ENCODE data around the gene LRP8.
A peak's percentile ranks its signal among the peaks of the same experiment; 100 is the strongest.

Gene LRP8

DNA sequence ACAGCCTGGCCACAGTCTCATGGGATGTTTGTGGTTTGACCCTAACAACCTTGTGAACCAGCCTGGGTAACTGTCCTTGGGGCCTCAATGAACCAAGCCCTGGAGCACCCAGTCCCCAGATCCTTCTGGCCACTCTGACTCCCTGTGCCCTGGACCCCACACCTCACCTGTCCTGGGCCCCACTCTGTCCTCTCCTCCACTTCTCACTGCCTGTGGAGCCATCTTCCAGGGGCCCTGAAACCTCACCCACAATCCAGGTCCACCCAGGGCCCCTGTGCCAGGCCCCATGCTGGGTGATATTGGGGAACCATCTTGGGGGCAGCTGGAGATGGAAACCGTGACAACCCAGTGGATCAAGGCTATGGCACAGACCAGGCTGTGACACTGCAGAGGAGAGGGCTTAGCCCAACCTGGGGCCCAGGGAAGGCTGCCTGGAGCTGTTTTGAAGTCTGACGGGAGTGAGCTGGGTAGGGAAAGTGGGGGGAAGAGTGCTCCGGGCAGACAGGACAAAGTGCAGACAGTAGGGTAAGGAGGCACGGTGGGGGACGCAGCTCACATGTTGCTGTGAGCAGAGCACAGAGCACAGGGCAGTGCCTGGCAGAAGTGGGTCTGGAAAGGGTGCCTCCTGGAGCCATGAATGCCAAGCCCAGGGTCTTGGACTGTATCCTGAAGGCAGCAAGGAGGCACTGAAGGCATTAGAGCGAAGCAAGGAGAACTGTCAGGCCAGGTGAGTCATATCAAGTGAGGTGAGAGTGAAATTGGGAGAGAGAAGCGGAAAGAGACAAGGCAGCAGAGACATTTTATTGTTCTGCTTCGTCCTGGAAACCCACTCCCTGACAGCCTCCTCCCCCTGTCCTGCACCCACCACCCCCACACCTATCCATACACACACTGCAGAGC, 12.1 kb upstream of the LRP8 start:
- no peak for FAIRE-seq

DNA sequence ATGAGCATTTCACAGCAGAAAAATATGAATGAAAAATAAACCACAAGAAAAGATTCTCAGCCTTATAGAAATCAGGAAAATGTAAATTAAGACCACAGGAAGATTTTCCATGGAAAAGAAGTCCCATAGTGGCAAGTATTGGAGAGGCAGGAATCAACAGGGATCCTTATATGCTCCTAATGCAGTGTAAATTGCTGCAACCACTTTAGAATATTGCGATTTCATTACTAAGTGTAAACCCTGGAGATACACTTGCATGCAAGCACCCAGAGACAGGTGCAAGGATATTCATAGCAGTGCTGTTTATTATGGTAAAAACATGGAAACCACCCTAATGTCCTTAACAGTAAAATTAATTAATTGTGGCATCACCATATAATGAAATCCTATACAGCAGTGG, 10.6 kb upstream of the LRP8 start:
- FAIRE-seq, result no peak

DNA sequence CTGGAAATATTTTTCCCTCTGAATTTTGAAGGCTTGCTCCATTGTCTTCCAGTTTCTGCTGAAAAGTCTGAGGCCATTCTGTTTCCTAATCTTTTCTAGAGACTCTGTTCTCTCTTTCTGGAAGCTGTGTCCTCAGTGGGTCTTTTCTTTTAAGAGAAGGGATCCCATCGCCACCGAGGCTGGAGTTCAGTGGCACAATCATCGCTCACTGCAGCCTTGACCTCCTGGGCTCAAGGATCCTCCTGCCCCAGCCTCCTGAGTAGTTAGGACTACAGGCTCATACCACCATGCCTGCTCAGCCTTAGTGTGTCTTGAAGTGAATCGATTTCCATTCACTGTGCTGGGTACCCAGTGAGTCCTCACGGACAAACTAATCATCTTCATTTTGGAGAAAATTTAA, 9.6 kb upstream of the LRP8 start:
- no peak for FAIRE-seq

DNA sequence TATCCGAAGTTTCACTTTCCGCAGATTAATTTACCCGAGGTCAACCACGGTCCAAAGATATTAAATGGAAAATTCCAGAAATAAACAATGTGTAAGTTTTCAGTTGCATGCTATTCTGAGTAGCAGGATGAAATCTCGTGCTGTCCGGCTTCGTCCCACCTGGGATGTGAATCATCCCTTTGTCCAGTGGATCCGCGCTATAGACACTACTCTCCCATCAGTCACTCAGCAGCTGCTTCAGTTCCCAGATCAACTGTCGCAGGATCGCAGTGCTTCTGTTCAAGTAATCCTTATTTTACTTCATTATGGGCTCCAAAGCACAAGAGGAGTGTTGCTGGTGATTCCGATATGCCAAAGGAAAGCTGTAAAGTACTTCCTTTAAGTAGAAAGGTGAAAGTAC, 8.3 kb upstream of the LRP8 start:
- FAIRE-seq, result no peak

DNA sequence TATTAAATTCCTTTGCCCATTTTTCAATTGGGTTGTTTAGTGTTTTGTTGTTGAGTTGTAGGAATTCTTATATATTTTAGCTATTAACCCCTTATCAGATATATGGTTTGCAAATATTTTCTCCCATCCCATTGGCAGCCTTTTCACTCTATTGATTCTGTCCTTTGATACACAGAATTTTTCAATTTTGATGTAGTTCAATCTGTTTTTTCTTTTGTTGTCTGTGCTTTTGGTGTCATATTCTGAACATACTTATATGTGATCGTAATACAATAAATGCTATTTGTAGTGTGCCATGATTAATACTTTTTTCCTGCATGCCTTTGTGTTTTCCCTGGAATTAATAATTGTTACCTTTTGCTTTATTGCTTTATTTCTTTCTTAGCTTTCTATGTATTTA, 7.8 kb upstream of the LRP8 start:
- FAIRE-seq, result no peak

DNA sequence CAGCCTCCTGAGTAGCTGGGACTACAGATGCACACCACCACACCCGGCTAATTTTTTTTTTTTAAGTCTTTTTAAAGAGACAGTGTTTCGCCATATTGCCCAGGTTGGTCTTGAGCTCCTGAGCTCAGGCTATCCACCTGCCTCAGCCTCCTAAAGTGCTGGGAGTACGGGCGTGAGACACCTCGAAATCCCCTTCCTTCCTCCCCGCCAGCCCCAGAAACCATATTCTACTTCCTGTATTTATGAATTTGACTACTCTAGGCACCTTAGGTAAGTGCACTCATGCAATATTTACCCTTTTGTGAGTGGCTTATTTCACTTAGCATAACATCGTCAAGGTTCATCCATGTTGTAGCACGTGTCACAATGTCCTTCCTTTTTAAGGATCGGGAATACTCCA, 6.9 kb upstream of the LRP8 start:
- no peak for FAIRE-seq

DNA sequence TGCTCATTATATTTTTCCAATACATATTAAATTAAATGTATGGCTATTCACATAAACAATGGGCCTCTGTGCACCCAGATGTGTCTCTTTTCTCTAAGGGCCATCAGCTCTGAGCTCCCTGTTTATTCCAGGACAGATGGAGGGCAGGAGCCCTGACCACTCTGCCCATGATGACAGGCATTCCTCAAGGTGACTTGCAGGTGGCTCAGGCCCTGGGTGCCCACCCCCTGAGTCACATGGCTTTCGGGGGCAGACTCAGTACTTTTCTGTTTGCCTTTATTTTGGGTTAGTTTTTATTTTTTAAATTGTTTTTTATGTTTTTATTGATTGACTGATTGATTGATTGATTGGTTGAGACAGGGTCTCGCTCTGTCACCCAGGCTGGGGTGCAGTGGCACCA, 6.4 kb upstream of the LRP8 start:
- FAIRE-seq, result no peak

DNA sequence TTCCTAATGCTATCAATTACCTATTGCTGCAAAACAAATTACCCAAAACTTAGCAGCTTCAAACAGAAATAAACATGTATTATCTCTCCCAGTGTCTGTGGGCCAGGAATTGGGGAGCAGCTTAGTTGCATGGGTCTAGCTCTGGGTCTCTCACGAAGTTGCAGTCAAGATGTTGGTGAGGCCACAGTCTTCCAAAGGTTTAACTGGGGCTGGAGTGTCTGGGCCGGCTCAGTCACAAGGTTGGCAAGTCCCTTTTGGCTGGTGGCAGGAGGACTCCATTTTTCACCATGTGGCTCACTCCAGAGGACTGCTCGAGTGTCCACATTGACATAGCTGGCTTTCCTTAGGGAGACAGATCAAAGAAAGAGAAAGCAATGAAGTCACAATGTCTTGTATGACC, 5.0 kb upstream of the LRP8 start:
- FAIRE-seq, result no peak

DNA sequence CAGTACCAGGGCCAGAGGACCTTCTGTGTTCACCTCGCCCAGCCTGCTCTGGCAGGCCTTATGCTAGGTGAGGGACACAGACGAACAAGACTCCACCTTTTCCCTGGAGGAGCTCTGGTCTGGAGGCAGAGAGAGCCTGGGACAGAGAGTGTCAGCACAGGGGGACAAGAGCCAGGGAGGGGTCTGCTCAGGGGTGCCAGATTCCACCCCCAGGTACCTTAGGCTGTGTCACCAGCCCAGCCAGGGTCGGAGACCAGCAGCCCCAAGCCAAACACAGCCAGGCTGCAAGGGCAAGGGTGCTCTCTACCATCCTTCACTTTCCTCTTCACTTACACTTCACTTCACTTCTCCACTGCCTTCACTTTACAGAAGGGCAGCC, 4.3 kb upstream of the LRP8 start:
- FAIRE-seq, result no peak

DNA sequence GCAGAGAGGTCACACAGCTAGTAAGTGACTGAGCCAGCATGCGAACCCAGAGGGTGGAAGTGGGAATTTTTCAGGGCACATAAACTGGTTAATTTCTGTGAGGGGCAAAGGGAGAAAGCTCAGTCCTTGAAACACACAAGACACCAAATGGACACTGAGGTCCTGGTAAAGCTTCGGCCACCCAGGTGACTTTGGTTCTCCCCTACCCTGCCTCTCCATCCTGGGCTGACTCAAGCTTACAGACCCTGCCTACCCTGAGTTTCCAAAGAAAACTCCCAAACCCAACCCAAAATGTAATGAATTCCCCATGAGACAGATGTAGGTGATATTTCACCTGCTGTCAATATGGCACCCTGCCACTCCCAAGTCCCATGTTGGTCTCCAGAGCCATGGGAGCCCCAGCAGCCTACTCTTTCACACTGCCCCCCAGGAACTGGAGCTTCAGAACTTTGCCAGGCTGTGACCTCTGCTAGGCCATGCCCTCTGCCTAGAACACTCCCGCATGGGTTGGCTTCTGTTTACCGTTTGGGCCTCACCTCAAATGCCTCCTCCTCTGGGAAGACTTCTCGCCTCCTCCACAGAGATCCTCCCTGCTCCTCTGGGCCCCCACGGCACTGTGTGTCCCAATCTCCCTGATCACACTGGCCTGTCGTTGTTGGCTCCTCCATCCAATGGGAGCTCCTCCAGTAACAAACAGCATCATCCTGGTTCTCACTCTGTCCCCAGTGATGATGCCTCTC, 3.7 kb upstream of the LRP8 start:
- no peak for FAIRE-seq

DNA sequence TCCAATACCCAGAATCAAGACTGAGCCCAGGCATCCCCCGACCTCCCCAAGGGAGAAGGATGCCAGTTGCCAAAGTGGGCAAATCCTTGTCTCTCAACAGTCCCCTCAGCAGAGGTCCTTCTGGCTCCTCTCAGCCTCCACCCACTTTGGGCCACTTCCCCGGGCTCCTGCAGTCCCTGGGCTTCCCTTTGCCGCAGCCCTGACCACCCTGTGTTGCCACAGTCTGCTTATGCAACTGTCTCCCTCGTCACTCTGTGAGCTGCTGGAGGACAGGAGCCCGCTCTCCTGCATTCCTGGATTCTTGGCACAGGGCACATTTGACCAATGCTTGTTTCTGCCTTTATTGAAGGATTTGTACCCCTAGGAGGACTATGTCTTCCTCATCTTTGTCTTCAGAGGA, 2.9 kb upstream of the LRP8 start:
- FAIRE-seq, result no peak

DNA sequence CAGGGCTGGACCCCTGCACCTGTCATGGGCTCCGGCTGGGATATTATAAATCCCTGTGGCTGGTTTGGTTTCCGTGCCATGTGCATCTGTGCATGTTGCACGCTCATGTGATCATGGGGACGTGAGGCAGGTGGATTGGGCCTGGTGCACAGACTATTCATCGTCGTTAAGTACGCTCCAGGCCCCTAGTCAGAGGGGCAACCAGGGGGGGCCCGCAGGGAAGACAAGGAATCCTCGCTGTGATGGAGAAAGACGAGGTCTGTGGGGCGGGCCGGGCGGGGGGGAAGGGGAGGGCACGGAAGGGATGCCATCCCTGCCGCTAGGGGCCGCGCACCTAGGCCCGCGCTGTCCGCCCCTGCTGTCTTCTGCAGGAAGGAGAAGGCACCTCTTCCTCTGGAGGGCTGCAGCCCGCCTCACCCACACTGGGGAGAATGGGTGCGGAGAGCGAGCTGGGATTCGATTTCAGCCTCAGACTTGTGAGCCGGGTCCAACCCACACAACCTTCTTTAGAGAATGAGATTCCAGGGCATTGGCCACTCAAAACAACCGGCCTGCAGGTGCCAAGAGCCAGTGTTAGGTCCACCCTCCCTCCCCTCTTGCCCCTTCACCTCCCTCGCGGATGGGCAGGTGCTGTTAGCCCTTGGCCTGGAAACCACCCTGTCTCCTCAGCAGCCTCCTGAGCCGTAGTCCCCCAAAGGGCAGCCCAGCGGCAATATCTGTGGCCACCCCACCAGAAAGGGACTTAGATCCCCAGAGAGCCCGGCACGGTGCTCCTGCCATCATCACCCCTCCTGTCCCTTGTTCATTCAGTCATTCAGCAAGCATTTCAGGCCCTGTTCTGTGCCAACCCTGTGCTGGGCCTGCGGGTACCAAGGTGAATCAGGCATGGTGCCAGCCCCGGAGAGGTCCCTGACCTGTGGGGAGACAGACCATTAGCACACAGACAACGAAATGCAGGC, 950 bp upstream of the LRP8 start:
- FAIRE-seq, result no peak

DNA sequence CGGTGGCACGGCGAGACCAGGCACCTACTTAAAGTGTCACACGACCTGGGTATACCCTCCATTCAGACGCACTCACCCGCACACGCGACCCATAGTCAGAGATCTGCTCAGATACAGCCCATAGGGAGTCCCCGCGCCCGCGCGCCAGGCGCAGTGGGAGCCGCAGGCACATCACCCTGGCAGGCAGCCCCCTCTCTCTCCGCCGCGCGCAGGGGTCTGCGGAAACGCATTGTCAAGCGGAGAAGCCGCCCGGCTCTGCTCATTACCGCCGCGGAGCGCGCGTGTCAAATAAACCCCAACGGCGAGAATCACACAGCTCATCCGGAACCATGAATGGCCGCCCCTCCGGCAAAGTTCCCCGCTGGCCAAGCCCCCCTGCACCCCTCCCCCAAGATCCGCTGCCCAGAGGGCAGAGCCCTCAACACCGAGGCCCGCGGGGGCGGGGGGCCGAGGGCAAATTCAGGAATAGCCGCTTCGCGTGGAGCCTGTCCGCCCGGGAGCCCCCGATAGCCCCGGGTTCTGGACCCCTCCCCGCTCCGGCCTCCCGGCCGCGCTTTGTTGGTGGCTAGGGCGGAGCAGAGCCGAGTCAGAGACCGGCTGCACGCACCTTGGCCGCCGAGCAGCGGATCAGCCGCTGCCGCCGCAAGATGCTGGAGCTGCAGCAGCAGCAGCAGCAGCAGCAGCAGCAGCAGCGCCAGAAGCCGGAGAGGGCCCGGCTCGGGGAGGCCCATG, 522 bp downstream of the LRP8 start:
- no peak for FAIRE-seq

DNA sequence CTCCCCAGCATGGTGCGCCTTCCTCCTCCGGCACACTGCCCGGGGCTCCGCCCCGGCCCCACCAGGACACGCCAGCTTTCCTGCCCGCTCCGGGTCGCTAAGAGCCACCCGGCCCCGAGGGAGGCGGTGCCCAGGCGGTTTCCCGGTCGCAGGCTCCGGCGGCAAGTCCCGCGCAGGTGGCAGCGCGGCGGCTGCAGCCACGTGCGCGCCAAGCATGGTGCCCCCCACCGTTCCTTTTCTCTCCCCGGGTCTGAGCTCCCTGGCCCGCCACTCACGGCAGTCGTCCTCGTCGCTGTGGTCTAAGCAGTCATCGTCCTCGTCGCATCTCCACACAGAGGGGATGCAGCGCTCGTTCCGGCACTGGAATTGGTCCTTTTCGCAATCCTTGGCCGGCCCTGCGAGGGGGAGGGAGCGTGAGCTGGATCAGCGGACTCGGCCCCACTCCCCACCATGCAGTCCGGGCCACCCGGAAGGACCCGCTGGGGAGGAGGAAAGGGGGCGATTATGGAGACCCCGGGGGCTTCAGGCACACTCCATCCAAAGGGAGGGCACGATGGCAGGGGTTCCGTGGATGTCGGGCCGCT, 1.2 kb downstream of the LRP8 start:
- FAIRE-seq, result no peak

DNA sequence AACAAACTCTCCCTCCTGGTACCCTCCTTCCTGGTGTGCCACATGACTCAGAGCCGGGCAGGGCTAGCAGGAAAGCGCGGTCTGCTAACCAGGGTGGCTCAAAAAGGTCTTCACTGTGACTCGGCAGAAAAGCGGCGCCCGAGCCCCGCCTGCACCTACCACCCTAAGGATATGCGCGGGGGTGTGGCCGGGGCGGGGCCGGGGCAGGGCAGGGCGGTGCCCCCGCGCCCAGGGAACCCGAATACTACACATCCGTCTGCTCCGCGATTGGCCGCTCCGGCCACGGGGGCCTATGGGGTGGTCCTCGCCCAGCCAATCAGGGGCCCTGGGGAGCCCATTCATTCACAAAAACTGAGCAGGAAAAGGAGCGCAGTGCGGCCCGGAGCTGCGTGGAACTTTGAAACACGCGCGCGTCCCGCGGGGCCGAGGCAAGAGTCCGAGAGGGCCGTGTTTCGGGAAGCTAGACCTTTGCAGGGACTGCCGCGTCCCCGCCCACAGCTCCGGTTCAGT, 1.7 kb downstream of the LRP8 start:
- peak; percentile 27 for FAIRE-seq

DNA sequence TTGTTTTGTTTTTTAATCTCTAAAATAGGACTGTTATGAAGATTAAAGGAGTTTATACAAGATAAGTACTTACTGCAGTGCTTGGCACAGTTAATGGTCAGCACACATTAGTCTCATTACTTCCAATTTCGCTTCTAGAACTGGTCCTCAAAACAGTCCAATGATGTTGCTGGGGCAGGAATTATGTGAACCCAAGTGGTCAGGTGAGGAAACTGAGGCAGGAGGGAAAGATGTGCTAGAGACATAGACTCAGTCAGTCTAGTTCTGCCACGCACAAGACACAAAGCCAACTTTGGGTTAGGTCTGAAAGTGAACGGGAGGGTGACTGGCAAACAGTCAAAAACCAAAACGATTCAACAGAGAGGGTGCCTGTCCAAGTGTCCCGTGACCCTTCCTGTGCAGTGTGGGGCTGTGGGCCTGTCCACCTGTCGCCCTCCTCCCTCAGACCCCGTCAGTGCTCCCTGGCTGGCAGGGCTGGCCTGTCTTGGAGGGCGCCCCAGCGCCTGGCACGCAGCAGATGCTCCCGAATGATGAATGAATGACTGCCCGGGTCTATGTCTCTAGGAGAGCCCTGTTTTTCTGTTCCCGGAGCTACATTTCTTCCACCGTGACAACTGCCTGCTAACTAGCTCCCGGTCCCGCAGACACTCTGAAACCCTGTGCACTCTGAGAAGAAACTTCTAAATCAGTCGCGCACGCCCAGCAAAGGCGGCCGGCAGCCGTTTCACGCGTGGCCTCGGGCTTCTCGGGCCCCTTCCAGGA, 2.4 kb downstream of the LRP8 start:
- no peak for FAIRE-seq

DNA sequence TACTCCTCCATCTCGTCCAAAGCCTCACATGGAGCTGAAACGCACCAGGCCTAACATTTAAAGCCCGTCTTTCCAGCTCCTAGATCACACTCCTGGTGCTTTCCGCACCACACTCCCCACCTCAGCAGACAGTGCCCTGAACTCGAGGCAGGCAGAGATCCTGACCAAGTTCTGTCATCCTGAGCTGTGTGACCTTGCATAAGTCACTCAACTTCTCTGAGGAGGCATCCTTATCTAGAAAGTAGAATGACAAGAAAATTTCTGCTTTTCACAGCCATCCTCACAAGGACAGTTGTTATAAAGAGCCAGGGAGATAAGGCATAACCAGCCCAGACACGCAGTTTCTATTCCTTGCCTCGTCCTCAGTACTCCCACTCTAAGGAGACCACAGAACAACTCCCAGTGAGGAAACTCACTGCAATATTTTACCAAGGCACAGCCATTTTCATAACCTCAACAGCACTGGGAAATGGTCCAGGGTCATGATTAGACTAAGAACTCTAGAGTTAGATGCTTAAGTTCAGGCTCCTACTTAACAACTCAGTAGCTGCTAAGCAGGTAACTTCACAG, 3.1 kb downstream of the LRP8 start:
- no peak for FAIRE-seq

DNA sequence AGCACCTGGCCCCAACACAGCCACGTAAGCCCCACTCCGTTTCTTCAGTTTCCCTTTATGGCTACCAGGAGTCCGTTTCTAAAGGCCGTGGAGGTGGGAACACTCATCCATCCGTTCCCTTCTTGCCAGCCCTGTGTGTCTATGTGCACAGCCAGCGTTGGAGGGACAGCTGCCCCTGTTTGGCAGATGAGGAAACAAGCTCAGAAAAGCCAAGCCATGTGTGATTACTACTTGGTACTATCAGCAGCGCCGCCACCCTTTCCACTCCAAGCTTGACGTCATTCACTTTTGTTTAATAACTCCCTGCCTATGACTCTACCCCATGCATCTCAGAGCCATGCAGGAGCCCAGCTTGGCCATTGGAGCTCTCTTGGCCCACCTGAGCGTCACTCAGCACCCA, 3.5 kb downstream of the LRP8 start:
- no peak for FAIRE-seq

DNA sequence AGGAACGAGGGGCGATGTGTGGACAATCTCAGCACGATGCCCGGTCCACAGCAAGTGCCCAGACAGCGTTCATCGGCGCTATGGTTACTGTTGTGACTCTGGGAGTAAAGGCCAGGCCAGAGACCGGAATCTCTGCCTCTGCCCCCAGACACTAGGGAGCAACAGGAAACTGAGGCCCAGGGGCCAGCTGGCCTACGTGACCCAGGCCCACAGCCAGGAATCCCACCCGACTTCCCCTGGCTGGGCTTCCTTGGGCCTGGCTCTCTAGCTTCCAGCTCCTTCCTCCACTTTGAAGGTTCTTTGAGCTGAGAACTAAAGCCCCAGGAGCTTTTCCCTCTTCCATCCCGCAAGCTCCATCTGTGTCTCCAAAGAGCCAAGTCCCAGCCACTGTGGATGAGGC, 4.6 kb downstream of the LRP8 start:
- FAIRE-seq, result no peak

DNA sequence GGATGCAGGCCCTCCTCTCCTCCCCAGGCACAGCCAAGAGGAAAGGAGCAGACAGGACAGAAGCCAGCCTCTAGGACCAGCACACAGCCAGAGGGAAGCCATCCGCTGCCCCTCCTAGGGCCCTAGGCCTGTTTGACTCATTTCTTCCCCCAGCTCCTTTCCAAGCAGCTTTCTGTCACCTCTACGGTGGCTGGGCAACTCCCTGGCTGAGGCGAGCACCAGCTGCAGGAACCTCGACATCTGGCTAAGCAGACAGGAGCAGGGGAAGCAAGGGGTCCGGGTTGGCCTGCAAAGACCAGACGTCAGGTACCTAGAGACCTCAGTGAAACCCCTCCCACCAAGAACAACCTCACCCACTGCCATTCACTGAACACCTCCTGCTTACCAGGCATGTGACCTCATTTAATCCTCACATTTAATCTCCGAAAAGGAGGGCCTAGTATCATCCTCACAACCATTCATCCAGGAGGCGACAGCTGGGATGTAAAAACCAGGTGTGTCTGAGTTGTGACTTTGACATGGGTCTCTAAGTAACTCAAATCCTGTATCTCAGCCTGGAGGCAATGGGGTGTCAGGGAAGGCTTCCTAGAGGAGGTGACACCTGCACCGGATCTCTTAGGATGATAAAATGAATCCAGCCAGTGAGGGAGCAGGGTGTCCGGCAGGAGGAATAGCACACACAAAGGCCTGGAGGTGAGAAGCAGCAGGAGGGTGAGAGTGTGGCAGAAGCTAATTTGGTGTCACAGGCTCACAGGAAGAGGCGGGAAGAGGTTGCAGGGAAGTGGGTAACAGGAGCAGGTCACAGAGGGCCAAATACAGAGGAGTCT, 5.9 kb downstream of the LRP8 start:
- FAIRE-seq, result no peak

All from A204.1 (cell line).